Mammary epithelial cell (primary cell): Measurements from ENCODE around the gene SYNM.

Experiments
- CTCF ChIP-seq, 2 donors: IDR thresholded peaks in 1 of 2; conservative IDR thresholded peaks in 1 of 2; 2 replicates each; pipeline ENCODE4 v1.5.1; 2011 to 2012; ENCODE audit warnings: inconsistent platforms in 2 of 2, low read length in 2 of 2, mild to moderate bottlenecking in 2 of 2, control low read depth in 1 of 2, low read depth in 1 of 2; ENCODE audit not compliant: insufficient read depth in 1 of 2; ENCODE audit errors: extremely low read depth in 1 of 2
- EZH2 ChIP-seq: IDR thresholded peaks from 2 replicates; pipeline ENCODE4 v1.6.1; 2012; ENCODE audit warnings: low read length, inconsistent platforms, borderline replicate concordance

- TF ChIP-seq CTCF (conservative IDR thresholded peaks at IDR 0.05 in 1 of 2, IDR thresholded peaks at IDR 0.05 in 1 of 2; ENCODE audit: extremely low read depth in 1 of 2, insufficient read depth in 1 of 2, low read depth in 1 of 2, low read length in 2 of 2) (no peak), EZH2 (no peak)
These were observed 27.2 kb downstream of the SYNM start for GRCh38 chr15:99132122-99132521.
